ENCODE results near the gene SPDYC.

Gene SPDYC

DNA sequence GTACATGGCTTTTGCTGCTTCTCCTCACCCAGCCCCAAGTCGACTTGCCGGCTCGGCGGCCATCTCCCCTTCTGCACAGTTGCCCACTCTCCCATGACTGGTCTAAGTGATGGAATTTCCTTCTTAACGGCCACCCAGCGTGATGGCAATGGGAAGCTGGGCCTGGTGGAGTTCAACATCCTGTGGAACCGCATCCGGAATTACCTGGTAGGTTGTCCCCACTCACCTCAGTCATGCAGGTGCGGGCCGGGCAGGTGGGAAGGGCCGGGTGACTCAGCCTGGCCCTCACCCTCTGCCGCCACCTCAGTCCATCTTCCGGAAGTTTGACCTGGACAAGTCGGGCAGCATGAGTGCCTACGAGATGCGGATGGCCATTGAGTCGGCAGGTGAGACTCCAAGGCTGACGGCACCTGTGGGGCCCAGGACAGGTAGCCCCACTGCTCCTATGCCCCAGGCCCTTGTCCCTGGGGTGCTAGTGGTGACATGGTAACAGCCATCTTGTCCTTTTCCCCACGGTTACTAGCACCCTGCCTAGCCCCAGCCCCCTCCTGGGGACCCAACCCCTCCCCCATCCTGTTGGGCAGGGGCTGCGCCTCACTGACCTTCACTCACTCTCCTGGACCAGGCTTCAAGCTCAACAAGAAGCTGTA is 39.8 kb downstream of the SPDYC start:
- no peaks in the 10 kb centered on the region for H3K27me3 ChIP-seq (ENCODE audit: low read depth, low read length)
- H3K36me3 ChIP-seq (ENCODE audit: control insufficient read depth in 1 of 2, insufficient read depth in 2 of 2, low read length in 2 of 2): peaks cover 45 to 69% of the 10 kb centered on the region in 2 donors
- H3K4me1 ChIP-seq (ENCODE audit: control insufficient read depth in 1 of 2, insufficient read depth in 2 of 2, low read length in 2 of 2): peaks cover 0 to 7% of the 10 kb centered on the region in 2 donors
- no peak overlapping the region for H3K27ac ChIP-seq (ENCODE audit: low read length)
- H3K4me3 ChIP-seq (ENCODE audit: low read depth in 1 of 2, low read length in 2 of 2): no peak overlapping the region
- H3K9me3 ChIP-seq (ENCODE audit: control insufficient read depth in 1 of 2, low read length in 2 of 2): no peaks in the 10 kb centered on the region

DNA sequence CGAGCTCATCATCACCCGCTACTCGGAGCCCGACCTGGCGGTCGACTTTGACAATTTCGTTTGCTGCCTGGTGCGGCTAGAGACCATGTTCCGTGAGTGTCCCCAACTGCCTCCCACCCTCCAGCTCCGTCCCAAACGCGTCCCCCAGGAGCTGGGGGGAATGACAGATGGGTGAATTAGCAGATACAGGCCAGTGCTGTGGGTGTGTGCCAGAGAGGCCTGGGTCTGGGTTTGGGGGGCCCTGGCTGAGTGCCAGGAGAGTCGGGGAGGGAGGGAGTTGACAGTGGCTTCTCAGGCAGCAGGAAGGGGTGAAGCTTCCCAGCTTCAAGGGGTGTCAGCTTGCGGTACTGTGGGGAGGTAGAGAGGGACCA is 40.3 kb downstream of the SPDYC start:
- H3K27ac ChIP-seq (ENCODE audit: low read length): no peak overlapping the region
- no peaks in the 10 kb centered on the region for H3K9me3 ChIP-seq (ENCODE audit: control insufficient read depth in 1 of 2, low read length in 2 of 2)
- no peak overlapping the region for H3K4me3 ChIP-seq (ENCODE audit: low read depth in 1 of 2, low read length in 2 of 2)
- H3K36me3 ChIP-seq (ENCODE audit: control insufficient read depth in 1 of 2, insufficient read depth in 2 of 2, low read length in 2 of 2): peaks cover 41 to 64% of the 10 kb centered on the region in 2 donors
- no peaks in the 10 kb centered on the region for H3K27me3 ChIP-seq (ENCODE audit: low read depth, low read length)
- H3K4me1 ChIP-seq (ENCODE audit: control insufficient read depth in 1 of 2, insufficient read depth in 2 of 2, low read length in 2 of 2): peaks cover 0 to 7% of the 10 kb centered on the region in 2 donors

DNA sequence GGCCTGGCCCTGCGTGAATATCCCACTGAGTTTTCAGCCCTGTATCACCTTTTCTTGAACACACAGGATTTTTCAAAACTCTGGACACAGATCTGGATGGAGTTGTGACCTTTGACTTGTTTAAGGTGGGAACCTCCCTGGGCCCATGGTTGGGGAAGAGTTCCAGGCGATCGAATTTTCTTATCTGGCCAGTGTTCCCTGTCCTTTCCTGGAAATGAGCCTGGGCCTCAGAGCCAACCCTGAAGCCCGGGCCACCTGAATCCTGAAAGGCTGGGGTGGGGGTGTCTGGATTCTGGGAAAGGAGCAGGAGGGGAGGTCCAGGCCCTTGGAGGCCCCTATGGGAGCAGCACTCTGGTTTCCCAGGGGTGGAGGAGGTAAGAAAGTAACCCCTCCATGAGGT is 40.7 kb downstream of the SPDYC start:
- no peaks in the 10 kb centered on the region for H3K27me3 ChIP-seq (ENCODE audit: low read depth, low read length)
- H3K9me3 ChIP-seq (ENCODE audit: control insufficient read depth in 1 of 2, low read length in 2 of 2): no peaks in the 10 kb centered on the region
- peaks cover 0 to 7% of the 10 kb centered on the region in 2 donors for H3K4me1 ChIP-seq (ENCODE audit: control insufficient read depth in 1 of 2, insufficient read depth in 2 of 2, low read length in 2 of 2)
- H3K27ac ChIP-seq (ENCODE audit: low read length): no peak overlapping the region
- no peak overlapping the region for H3K4me3 ChIP-seq (ENCODE audit: low read depth in 1 of 2, low read length in 2 of 2)
- H3K36me3 ChIP-seq (ENCODE audit: control insufficient read depth in 1 of 2, insufficient read depth in 2 of 2, low read length in 2 of 2): peaks cover 37 to 60% of the 10 kb centered on the region in 2 donors

DNA sequence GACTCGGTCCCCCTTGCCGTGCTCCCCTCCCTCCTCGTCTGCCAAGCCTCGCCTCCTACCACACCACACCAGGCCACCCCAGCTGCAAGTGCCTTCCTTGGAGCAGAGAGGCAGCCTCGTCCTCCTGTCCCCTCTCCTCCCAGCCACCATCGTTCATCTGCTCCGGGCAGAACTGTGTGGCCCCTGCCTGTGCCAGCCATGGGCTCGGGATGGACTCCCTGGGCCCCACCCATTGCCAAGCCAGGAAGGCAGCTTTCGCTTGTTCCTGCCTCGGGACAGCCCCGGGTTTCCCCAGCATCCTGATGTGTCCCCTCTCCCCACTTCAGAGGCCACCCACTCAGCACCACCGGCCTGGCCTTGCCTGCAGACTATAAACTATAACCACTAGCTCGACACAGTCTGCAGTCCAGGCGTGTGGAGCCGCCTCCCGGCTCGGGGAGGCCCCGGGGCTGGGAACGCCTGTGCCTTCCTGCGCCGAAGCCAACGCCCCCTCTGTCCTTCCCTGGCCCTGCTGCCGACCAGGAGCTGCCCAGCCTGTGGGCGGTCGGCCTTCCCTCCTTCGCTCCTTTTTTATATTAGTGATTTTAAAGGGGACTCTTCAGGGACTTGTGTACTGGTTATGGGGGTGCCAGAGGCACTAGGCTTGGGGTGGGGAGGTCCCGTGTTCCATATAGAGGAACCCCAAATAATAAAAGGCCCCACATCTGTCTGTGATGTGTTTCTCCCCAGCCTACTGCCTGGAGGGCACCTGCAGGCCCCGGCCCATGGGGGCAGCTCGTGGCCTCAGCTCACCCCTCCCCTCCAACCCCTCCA is 41.5 kb downstream of the SPDYC start:
- no peak overlapping the region for H3K4me3 ChIP-seq (ENCODE audit: low read depth in 1 of 2, low read length in 2 of 2)
- peaks cover 31 to 53% of the 10 kb centered on the region in 2 donors for H3K36me3 ChIP-seq (ENCODE audit: control insufficient read depth in 1 of 2, insufficient read depth in 2 of 2, low read length in 2 of 2)
- no peaks in the 10 kb centered on the region for H3K27me3 ChIP-seq (ENCODE audit: low read depth, low read length)
- H3K27ac ChIP-seq (ENCODE audit: low read length): no peak overlapping the region
- H3K4me1 ChIP-seq (ENCODE audit: control insufficient read depth in 1 of 2, insufficient read depth in 2 of 2, low read length in 2 of 2): peaks cover 0 to 7% of the 10 kb centered on the region in 2 donors
- no peaks in the 10 kb centered on the region for H3K9me3 ChIP-seq (ENCODE audit: control insufficient read depth in 1 of 2, low read length in 2 of 2)

DNA sequence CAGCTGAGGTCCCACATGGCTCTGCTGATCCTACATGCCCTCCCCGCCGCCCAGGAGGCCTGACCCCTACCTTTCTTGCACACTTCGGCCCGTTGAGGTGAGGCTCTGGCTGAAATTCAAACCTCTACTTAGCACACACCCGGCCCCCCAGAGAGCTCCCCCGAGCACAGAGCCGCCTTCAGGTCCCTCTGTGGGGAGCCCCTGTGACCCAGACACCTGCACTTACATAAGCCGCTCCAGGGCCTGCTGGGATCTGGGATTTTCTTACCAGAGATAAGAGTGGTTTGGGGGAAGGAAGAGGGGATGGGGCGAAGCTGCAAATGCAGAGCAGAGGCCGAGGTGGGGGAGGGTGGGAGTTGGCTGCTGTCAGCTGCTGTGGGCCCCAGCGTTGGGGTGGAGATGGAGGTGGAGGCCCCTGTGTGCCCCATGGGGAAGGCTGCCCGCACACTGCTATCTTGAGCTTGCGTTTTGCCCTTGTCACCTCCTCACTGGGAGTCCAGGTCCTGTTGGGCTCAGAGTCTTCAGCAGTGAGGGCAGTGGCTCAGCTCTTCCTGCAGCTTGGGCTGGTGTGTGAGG is 42.3 kb downstream of the SPDYC start:
- Histone ChIP-seq H3K4me1 (ENCODE audit: control insufficient read depth in 1 of 2, insufficient read depth in 2 of 2, low read length in 2 of 2) (peaks cover 0 to 7% of the 10 kb centered on the region in 2 donors), H3K27me3 (ENCODE audit: low read depth, low read length) (no peaks in the 10 kb centered on the region), H3K9me3 (ENCODE audit: control insufficient read depth in 1 of 2, low read length in 2 of 2) (no peaks in the 10 kb centered on the region), H3K36me3 (ENCODE audit: control insufficient read depth in 1 of 2, insufficient read depth in 2 of 2, low read length in 2 of 2) (peaks cover 26 to 47% of the 10 kb centered on the region in 2 donors), H3K4me3 (ENCODE audit: low read depth in 1 of 2, low read length in 2 of 2) (no peak overlapping the region), H3K27ac (ENCODE audit: low read length) (no peak overlapping the region)

DNA sequence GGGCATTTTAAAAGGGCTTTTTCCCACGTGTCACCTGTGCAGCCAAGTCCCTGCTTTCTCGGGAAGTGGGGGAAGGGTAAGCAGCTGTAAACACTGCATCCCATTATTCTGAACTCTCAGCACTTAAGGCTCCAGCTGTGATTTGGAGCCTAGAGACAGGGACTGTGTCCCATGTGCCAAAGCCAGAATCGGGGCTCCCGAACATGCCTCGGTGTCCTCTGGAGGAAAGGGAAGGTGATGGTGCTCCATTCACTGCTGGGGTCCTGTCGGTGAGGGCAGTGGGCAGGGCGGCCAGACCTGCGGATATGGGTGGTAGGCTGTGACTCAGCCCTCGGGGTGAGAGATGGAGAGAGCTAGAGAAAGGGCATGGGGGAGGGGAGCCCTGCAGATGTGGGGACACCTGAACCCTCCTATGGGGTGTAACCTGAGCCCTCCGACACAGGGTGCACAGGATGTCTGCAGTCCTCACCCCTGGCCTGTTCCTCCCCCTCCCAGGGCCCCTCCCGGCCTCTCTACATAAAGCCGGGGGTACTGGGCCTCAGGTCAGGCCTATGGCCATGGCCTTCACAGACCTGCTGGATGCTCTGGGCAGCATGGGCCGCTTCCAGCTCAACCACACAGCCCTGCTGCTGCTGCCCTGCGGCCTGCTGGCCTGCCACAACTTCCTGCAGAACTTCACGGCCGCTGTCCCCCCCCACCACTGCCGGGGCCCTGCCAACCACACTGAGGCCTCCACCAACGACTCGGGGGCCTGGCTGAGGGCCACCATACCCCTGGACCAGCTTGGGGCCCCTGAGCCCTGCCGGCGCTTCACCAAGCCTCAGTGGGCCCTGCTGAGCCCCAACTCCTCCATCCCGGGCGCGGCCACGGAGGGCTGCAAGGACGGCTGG is 43.5 kb downstream of the SPDYC start:
- Histone ChIP-seq H3K27ac (ENCODE audit: low read length) (no peak overlapping the region), H3K4me3 (ENCODE audit: low read depth in 1 of 2, low read length in 2 of 2) (no peak overlapping the region), H3K27me3 (ENCODE audit: low read depth, low read length) (no peaks in the 10 kb centered on the region), H3K9me3 (ENCODE audit: control insufficient read depth in 1 of 2, low read length in 2 of 2) (no peaks in the 10 kb centered on the region), H3K36me3 (ENCODE audit: control insufficient read depth in 1 of 2, insufficient read depth in 2 of 2, low read length in 2 of 2) (peaks cover 20 to 39% of the 10 kb centered on the region in 2 donors), H3K4me1 (ENCODE audit: control insufficient read depth in 1 of 2, insufficient read depth in 2 of 2, low read length in 2 of 2) (peaks cover 0 to 7% of the 10 kb centered on the region in 2 donors)

DNA sequence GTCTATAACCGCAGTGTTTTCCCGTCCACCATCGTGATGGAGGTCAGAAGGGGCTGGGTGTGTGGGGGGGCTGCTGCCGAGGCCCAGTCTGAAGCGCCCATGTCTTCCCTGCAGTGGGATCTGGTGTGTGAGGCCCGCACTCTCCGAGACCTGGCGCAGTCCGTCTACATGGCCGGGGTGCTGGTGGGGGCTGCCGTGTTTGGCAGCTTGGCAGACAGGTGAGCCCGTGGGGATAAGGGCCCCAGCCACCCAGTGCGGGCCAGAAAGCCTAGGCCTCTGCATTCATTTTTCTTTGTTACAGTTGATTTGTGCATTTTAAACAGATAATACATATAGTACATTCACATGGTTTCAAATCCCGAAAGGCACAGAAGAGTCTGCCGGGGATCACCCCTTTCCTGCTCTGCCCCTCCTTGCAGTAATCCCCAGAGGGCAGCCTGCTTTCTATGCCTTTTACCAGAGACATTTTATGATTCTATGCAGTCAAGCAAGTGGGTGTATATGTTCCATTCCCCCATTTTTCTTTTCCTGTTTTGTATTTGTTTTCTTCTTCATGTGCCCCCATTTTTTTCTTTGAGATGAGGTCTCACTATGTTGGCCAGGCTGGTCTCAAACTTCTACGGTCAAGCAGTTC is 44.3 kb downstream of the SPDYC start:
- H3K4me1 ChIP-seq (ENCODE audit: control insufficient read depth in 1 of 2, insufficient read depth in 2 of 2, low read length in 2 of 2): peaks cover 0 to 7% of the 10 kb centered on the region in 2 donors
- H3K36me3 ChIP-seq (ENCODE audit: control insufficient read depth in 1 of 2, insufficient read depth in 2 of 2, low read length in 2 of 2): peaks cover 14 to 31% of the 10 kb centered on the region in 2 donors
- no peak overlapping the region for H3K4me3 ChIP-seq (ENCODE audit: low read depth in 1 of 2, low read length in 2 of 2)
- H3K27me3 ChIP-seq (ENCODE audit: low read depth, low read length): no peaks in the 10 kb centered on the region
- H3K9me3 ChIP-seq (ENCODE audit: control insufficient read depth in 1 of 2, low read length in 2 of 2): no peaks in the 10 kb centered on the region
- no peak overlapping the region for H3K27ac ChIP-seq (ENCODE audit: low read length)

DNA sequence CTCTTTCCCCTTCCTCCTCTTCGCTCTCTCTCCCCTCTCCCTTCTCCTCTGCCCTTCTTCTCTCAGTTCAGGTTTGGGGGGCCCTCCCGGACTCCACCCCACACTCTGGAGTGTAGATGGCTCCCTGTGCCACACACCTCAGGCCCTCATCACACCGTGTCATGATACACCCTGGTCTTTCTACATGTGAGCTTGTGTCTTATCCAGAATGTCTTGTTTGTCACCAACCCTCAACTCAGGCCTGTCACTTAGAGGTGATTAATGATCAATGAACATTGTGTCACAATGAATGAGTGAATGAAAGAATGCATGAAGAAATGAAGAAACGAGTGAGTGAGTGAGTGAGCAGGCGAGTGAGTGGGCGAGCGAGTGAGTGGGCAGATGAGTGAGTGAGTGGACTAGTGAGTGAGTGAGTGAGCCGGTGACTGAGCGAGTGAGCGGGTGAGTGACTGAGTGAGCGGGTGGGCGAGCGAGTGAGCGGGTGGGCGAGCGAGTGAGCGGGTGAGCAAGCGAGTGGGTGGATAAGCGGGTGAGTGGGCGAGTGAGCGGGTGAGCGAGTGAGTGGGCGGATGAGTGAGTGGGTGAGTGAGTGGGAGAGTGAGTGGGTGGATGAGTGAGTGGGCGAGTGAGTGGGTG is 45.5 kb downstream of the SPDYC start:
- no peaks in the 10 kb centered on the region for H3K27me3 ChIP-seq (ENCODE audit: low read depth, low read length)
- peaks cover 0 to 7% of the 10 kb centered on the region in 2 donors for H3K4me1 ChIP-seq (ENCODE audit: control insufficient read depth in 1 of 2, insufficient read depth in 2 of 2, low read length in 2 of 2)
- H3K9me3 ChIP-seq (ENCODE audit: control insufficient read depth in 1 of 2, low read length in 2 of 2): no peaks in the 10 kb centered on the region

DNA sequence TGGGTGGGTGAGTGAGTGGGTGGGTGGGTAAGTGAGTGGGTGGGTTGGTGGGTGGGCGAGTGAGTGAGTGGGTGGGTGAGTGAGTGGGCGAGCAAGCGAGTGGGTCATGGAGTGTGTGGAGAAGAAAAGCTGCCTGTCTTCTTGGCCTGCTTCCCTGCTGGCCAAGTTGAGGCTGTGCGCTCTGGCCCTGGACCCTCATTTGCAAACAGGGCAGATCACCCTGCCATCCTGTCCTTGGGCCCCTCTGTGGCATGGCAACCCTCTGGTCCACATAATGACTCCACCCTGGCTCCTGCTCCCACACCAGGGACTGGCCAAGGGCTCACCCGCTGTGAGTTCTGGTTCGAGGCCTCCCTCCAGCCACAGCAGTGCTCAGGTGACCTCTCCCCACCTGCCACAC is 46.8 kb downstream of the SPDYC start:
- peaks cover 0 to 6% of the 10 kb centered on the region in 2 donors for H3K36me3 ChIP-seq (ENCODE audit: control insufficient read depth in 1 of 2, insufficient read depth in 2 of 2, low read length in 2 of 2)
- H3K27ac ChIP-seq (ENCODE audit: low read length): no peak overlapping the region
- no peak overlapping the region for H3K4me3 ChIP-seq (ENCODE audit: low read depth in 1 of 2, low read length in 2 of 2)
- H3K27me3 ChIP-seq (ENCODE audit: low read depth, low read length): no peaks in the 10 kb centered on the region
- H3K9me3 ChIP-seq (ENCODE audit: control insufficient read depth in 1 of 2, low read length in 2 of 2): no peaks in the 10 kb centered on the region
- peaks cover 0 to 7% of the 10 kb centered on the region in 2 donors for H3K4me1 ChIP-seq (ENCODE audit: control insufficient read depth in 1 of 2, insufficient read depth in 2 of 2, low read length in 2 of 2)

More for the DNA sequence above, 45.5 kb downstream of the SPDYC start:
- Histone ChIP-seq H3K27ac (ENCODE audit: low read length) (no peak overlapping the region), H3K4me3 (ENCODE audit: low read depth in 1 of 2, low read length in 2 of 2) (no peak overlapping the region), H3K36me3 (ENCODE audit: control insufficient read depth in 1 of 2, insufficient read depth in 2 of 2, low read length in 2 of 2) (peaks cover 3 to 19% of the 10 kb centered on the region in 2 donors)
